ENCODE results near the gene STX1B. TPM values are rescaled to one million over a fixed set of nuclear protein-coding genes. Genes with fewer than 3 reads are reported as not detected.
A peak's percentile ranks its signal among the peaks of the same experiment; 100 is the strongest.
"Not testable (repeated sequence)": the region's sequence is repeated elsewhere in the genome, so short reads cannot be mapped to it uniquely, and the experiment has no call there.

Gene STX1B
- total RNA-seq, 1 experiment from 2014 or later = 15.9 TPM

DNA sequence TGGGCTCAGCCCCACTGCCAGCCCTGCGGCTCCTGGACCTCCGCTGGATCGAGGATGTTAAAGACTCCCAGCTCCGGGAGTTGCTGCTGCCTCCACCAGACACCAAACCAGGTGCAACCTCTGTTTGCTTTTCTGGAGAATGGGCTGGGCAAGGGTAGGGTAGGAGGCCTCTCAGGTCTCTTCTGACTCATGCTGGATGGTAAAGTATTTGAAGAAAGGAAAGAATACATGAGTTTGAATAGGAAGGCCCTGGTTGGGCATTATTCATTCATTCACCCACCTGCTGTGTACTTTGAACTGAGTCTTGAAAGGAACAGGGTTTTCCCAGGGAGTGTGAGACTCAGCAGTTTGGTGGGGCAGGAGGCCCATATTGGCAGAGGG is 68.0 kb downstream of the STX1B start:
- Mint-ChIP-seq H3K36me3 (peaks cover 44% of the 10 kb centered on the region), H3K9me3 (no peaks in the 10 kb centered on the region), H3K4me3 (no peak overlapping the region), H3K27ac (no peak overlapping the region), H3K27me3 (ENCODE audit: low read depth) (no peaks in the 10 kb centered on the region), H3K4me1 (peaks cover 18% of the 10 kb centered on the region)
- ChIA-PET CTCF (interaction anchor here (0.6 to 4.2 kb wide), 31 partner anchors 8 to 850 kb away, joined by 3 to 79 read pairs (median 4); partner anchors contain the start of genes CTF1, FBRS, FBXL19 and HSD3B7), POLR2A (interaction anchor here (1.0 to 1.3 kb wide), 4 partner anchors 12 to 68 kb away, joined by 3 to 8 read pairs (median 4); partner anchors contain the start of gene FBXL19)
- TF ChIP-seq IRF2 (CRISPR knock-in tag; IDR thresholded peaks at IDR 0.05; ENCODE audit: borderline replicate concordance, low read depth) (no peak), ZNF396 (CRISPR knock-in tag; IDR thresholded peaks at IDR 0.05; ENCODE audit: borderline replicate concordance) (no peak), ZNF121 (CRISPR knock-in tag; IDR thresholded peaks at IDR 0.05) (no peak), GRHL2 (CRISPR knock-in tag; IDR thresholded peaks at IDR 0.05; ENCODE audit: insufficient replicate concordance, severe bottlenecking) (no peak), ZNF416 (CRISPR knock-in tag; IDR thresholded peaks at IDR 0.05) (no peak)
- ATAC-seq (no peak), DNase-seq (ENCODE audit: low spot score) (no peak)

DNA sequence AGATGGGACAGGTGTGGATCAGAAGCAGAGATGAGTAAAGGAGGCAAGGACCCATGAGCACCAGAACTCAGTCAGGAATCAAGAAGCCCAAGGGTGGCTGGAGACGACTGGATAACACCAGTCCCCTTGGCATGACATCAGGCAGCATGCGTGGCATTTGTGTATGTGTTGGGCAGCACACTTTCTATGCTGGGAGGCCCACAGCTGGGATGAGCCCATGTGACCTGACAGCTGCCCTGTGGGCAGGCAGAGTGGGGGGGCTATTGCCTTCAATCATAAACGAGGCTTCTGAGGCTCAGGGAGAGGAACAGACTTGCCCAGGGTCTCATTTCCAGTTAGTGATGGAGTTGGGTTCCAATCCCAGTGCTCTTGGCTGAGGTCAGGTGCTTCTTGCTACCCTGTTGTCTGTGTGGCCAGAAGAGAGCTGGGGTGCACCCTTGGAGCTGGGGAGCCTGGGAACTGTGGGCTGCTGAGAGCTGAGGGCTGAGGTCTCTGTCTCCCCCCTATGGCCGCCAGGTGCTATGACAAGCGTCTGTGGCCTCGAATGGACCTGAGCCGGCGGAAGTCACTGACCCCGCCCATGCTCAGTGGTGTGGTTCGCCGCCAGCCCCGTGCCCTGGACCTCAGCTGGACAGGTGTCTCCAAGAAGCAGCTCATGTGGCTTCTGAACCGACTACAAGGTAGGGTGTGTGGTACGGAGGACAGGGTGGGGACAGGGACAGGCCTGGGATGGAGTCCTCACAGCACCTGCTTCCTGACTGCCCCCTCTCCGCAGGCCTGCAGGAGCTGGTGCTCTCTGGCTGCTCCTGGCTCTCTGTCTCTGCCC is 68.6 kb downstream of the STX1B start:
- ChIA-PET POLR2A (interaction anchor here (1.0 to 1.3 kb wide), 4 partner anchors 12 to 67 kb away, joined by 3 to 8 read pairs (median 4); partner anchors contain the start of gene FBXL19), CTCF (interaction anchor here (0.6 to 4.2 kb wide), 34 partner anchors 8 to 849 kb away, joined by 3 to 79 read pairs (median 4); partner anchors contain the start of genes CTF1, FBRS, FBXL19 and HSD3B7)
- Mint-ChIP-seq H3K36me3 (peaks cover 50% of the 10 kb centered on the region), H3K4me3 (no peak overlapping the region), H3K4me1 (peaks cover 13% of the 10 kb centered on the region), H3K9me3 (no peaks in the 10 kb centered on the region), H3K27ac (no peak overlapping the region), H3K27me3 (ENCODE audit: low read depth) (no peaks in the 10 kb centered on the region)
- DNase-seq (ENCODE audit: low spot score) (peak; percentile 82), ATAC-seq (peak; percentile 97)
- TF ChIP-seq GRHL2 (CRISPR knock-in tag; IDR thresholded peaks at IDR 0.05; ENCODE audit: insufficient replicate concordance, severe bottlenecking) = no peak
- TF ChIP-seq, protein P1, sequence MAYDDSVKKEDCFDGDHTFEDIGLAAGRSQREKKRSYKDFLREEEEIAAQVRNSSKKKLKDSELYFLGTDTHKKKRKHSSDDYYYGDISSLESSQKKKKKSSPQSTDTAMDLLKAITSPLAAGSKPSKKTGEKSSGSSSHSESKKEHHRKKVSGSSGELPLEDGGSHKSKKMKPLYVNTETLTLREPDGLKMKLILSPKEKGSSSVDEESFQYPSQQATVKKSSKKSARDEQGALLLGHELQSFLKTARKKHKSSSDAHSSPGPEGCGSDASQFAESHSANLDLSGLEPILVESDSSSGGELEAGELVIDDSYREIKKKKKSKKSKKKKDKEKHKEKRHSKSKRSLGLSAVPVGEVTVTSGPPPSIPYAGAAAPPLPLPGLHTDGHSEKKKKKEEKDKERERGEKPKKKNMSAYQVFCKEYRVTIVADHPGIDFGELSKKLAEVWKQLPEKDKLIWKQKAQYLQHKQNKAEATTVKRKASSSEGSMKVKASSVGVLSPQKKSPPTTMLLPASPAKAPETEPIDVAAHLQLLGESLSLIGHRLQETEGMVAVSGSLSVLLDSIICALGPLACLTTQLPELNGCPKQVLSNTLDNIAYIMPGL (CRISPR knock-in tag; IDR thresholded peaks at IDR 0.05) = peak; percentile 48; the same call in 1 of the 2 replicates
- 0 out of 2 replicates have a peak, but pooled peaks have one; percentile 13 for TF ChIP-seq SP1 (CRISPR knock-in tag; conservative IDR thresholded peaks at IDR 0.05)
- no peak for TF ChIP-seq SMAD3 (CRISPR knock-in tag; IDR thresholded peaks at IDR 0.05; ENCODE audit: borderline replicate concordance)
- TF ChIP-seq, protein P2, sequence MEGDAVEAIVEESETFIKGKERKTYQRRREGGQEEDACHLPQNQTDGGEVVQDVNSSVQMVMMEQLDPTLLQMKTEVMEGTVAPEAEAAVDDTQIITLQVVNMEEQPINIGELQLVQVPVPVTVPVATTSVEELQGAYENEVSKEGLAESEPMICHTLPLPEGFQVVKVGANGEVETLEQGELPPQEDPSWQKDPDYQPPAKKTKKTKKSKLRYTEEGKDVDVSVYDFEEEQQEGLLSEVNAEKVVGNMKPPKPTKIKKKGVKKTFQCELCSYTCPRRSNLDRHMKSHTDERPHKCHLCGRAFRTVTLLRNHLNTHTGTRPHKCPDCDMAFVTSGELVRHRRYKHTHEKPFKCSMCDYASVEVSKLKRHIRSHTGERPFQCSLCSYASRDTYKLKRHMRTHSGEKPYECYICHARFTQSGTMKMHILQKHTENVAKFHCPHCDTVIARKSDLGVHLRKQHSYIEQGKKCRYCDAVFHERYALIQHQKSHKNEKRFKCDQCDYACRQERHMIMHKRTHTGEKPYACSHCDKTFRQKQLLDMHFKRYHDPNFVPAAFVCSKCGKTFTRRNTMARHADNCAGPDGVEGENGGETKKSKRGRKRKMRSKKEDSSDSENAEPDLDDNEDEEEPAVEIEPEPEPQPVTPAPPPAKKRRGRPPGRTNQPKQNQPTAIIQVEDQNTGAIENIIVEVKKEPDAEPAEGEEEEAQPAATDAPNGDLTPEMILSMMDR (IDR thresholded peaks at IDR 0.05) = peak; percentile 81
- TF ChIP-seq, protein P3, sequence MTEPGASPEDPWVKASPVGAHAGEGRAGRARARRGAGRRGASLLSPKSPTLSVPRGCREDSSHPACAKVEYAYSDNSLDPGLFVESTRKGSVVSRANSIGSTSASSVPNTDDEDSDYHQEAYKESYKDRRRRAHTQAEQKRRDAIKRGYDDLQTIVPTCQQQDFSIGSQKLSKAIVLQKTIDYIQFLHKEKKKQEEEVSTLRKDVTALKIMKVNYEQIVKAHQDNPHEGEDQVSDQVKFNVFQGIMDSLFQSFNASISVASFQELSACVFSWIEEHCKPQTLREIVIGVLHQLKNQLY (CRISPR knock-in tag; IDR thresholded peaks at IDR 0.05) = no peak
- TF ChIP-seq, protein P4, sequence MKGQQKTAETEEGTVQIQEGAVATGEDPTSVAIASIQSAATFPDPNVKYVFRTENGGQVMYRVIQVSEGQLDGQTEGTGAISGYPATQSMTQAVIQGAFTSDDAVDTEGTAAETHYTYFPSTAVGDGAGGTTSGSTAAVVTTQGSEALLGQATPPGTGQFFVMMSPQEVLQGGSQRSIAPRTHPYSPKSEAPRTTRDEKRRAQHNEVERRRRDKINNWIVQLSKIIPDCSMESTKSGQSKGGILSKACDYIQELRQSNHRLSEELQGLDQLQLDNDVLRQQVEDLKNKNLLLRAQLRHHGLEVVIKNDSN (CRISPR knock-in tag; IDR thresholded peaks at IDR 0.05) = peak; percentile 50; the same call in 1 of the 2 replicates
- TF ChIP-seq, protein P5, sequence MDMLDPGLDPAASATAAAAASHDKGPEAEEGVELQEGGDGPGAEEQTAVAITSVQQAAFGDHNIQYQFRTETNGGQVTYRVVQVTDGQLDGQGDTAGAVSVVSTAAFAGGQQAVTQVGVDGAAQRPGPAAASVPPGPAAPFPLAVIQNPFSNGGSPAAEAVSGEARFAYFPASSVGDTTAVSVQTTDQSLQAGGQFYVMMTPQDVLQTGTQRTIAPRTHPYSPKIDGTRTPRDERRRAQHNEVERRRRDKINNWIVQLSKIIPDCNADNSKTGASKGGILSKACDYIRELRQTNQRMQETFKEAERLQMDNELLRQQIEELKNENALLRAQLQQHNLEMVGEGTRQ (CRISPR knock-in tag; IDR thresholded peaks at IDR 0.05) = peak; percentile 56

DNA sequence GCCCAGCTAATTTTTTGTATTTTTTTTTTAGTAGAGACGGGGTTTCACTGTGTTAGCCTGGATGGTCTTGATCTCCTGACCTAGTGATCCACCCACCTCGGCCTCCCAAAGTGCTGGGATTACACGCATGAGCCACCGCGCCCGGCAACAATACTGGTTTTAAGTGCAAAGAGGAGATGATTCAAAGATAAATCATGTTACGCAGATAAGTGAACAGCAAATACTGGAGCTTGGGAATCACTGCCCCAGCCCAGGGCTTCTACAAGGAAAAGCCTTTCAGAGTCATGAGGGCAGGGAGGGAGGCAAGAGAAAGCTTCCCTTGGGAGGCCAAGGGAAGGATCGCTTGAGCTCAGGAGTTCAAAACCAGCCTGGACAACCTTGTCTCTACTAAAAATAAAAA is 70.9 kb downstream of the STX1B start:
- POLR2A ChIA-PET; H3K27ac Mint-ChIP-seq; H3K4me3 Mint-ChIP-seq; DNase-seq (ENCODE audit: low spot score); H3K9me3 Mint-ChIP-seq; H3K4me1 Mint-ChIP-seq; H3K27me3 Mint-ChIP-seq (ENCODE audit: low read depth); ATAC-seq: not testable (repeated sequence)
- H3K36me3 Mint-ChIP-seq = peaks cover 53% of the 10 kb centered on the region
- CTCF ChIA-PET = interaction anchor here (0.6 to 4.2 kb wide), 6 partner anchors 13 to 467 kb away, joined by 3 to 79 read pairs (median 6); partner anchors contain the start of genes FBXL19 and HSD3B7

Other genes with a start within 250 kb of the STX1B start
- gene CFAP119, start 248.6 kb downstream of the STX1B start, total RNA-seq (2021) = 4.6 to 6.6 TPM (median 6.2 TPM) in 3 replicates
- gene RNF40, start 248.3 kb downstream of the STX1B start, total RNA-seq (2021) = 63.7 to 77.1 TPM (median 66.9 TPM) in 3 replicates
- 18.7 to 20.0 TPM (median 19.7 TPM) in 3 replicates for gene ZNF629, start 223.4 kb downstream of the STX1B start, total RNA-seq (2021)
- 18.3 to 20.3 TPM (median 18.7 TPM) in 3 replicates for gene BCL7C, start 116.6 kb downstream of the STX1B start, total RNA-seq (2021)
- 1.4 to 1.9 TPM (median 1.6 TPM) in 3 replicates for gene CTF1, start 114.0 kb downstream of the STX1B start, total RNA-seq (2021)
- gene FBXL19, start 87.1 kb downstream of the STX1B start, total RNA-seq (2021) = 79.0 to 84.9 TPM (median 84.3 TPM) in 3 replicates
- 10.8 to 13.5 TPM (median 13.2 TPM) in 3 replicates for gene ORAI3, start 61.6 kb downstream of the STX1B start, total RNA-seq (2021)
- 29.3 to 31.1 TPM (median 29.4 TPM) in 3 replicates for gene SETD1A, start 52.9 kb downstream of the STX1B start, total RNA-seq (2021)
- 4.1 to 4.5 TPM (median 4.5 TPM) in 3 replicates for gene HSD3B7, start 25.4 kb downstream of the STX1B start, total RNA-seq (2021)
- gene STX4, start 22.9 kb upstream of the STX1B start, total RNA-seq (2021) = 31.3 to 38.4 TPM (median 32.5 TPM) in 3 replicates
- gene ZNF668, start 63.6 kb upstream of the STX1B start, total RNA-seq (2021) = 13.5 to 17.3 TPM (median 16.6 TPM) in 3 replicates
- gene ZNF646, start 63.8 kb upstream of the STX1B start, total RNA-seq (2021) = 26.7 to 29.3 TPM (median 29.1 TPM) in 3 replicates
- gene PRSS53, start 78.3 kb upstream of the STX1B start, total RNA-seq (2021) = 2.5 to 4.9 TPM (median 4.1 TPM) in 3 replicates
- 85.7 to 114 TPM (median 110 TPM) in 3 replicates for gene VKORC1, start 84.2 kb upstream of the STX1B start, total RNA-seq (2021)
- 58.3 to 71.3 TPM (median 69.3 TPM) in 3 replicates for gene BCKDK, start 97.7 kb upstream of the STX1B start, total RNA-seq (2021)
- 65.7 to 70.8 TPM (median 69.8 TPM) in 3 replicates for gene KAT8, start 107.0 kb upstream of the STX1B start, total RNA-seq (2021)
- 78.8 to 127 TPM (median 127 TPM) in 3 replicates for gene PRSS8, start 125.1 kb upstream of the STX1B start, total RNA-seq (2021)
- 0.48 to 1.5 TPM (median 1.3 TPM) in 3 replicates for gene PRSS36, start 139.4 kb upstream of the STX1B start, total RNA-seq (2021)
- 631 to 770 TPM (median 679 TPM) in 3 replicates for gene FUS, start 169.5 kb upstream of the STX1B start, total RNA-seq (2021)
- gene PYCARD, start 192.1 kb upstream of the STX1B start, total RNA-seq (2021) = 35.2 to 45.5 TPM (median 42.4 TPM) in 3 replicates
- 1.8 to 2.5 TPM (median 2.4 TPM) in 3 replicates for gene TRIM72, start 203.5 kb upstream of the STX1B start, total RNA-seq (2021)
- gene PYDC1, start 206.5 kb upstream of the STX1B start, total RNA-seq (2021) = 1.9 to 9.5 TPM (median 6.1 TPM) in 3 replicates
- gene ITGAM, start 249.3 kb upstream of the STX1B start, total RNA-seq (2021) = 0.82 to 1.1 TPM (median 0.94 TPM) in 3 replicates

Data from WTC11 (cell line).